H1 (cell line): ENCODE measurements around the gene FITM2. TPM values are rescaled to one million over a fixed set of nuclear protein-coding genes. Genes with fewer than 3 reads are reported as not detected.

ENCODE experiments used
- CTCF ChIA-PET: fragments of 300-600 bp; sonication (Branson Sonifier 250); formaldehyde crosslinking; loops from one replicate; lab custom pipeline; 2021; ENCODE audit not compliant: partially characterized antibody; lab: Charles Lee
- POLR2A ChIA-PET: fragments of 300-600 bp; sonication (Branson Sonifier 250); formaldehyde crosslinking; loops from one replicate; lab custom pipeline; 2021; ENCODE audit warnings: inconsistent platforms; ENCODE audit not compliant: partially characterized antibody; lab: Charles Lee
- DNase-seq, 2 experiments: peaks; one replicate each; pipeline versions ENCODE4 v3.0.0 to v3.0.0-alpha.2; 2010 to 2022; ENCODE audit warnings: low spot score in 2 of 2, low read depth in 1 of 2, mixed read lengths in 1 of 2
- FAIRE-seq: peaks from 2 replicates; lab custom pipeline; 2011; peaks lifted over from hg19 to GRCh38; lab: Jason Lieb, UNC
- H2AFZ ChIP-seq: 2 replicates; pipeline ENCODE4 v1.8.1; 2012; ENCODE audit warnings: low read length, inconsistent platforms
- H2AK5ac ChIP-seq: 2 replicates; pipeline ENCODE4 v1.6.1; 2013; ENCODE audit warnings: low read depth, low read length
- H2BK120ac ChIP-seq: replicated peaks from 2 replicates; pipeline ENCODE3; 2013; ENCODE audit warnings: low read depth, low read length, inconsistent platforms
- H2BK12ac ChIP-seq: 2 replicates; pipeline ENCODE4 v1.6.1; 2013; ENCODE audit warnings: low read depth, low read length
- H2BK15ac ChIP-seq: 2 replicates; pipeline ENCODE4 v1.6.1; 2013; ENCODE audit warnings: low read length
- H2BK20ac ChIP-seq: 2 replicates; pipeline ENCODE4 v1.6.1; 2013; ENCODE audit warnings: low read length
- H2BK5ac ChIP-seq: 2 replicates; pipeline ENCODE4 v1.6.1; 2013; ENCODE audit warnings: low read depth, low read length
- H3K14ac ChIP-seq: 2 replicates; pipeline ENCODE4 v1.6.1; 2013; ENCODE audit warnings: inconsistent platforms; ENCODE audit not compliant: insufficient read length
- H3K18ac ChIP-seq: 2 replicates; pipeline ENCODE4 v1.6.1; 2013; ENCODE audit warnings: low read length; ENCODE audit errors: extremely low read depth
- H3K23ac ChIP-seq: 2 replicates; pipeline ENCODE4 v1.6.1; 2013; ENCODE audit warnings: inconsistent platforms; ENCODE audit not compliant: insufficient read length
- H3K23me2 ChIP-seq: 2 replicates; pipeline ENCODE4 v1.6.1; 2013; ENCODE audit warnings: low read depth, low read length
- H3K27ac ChIP-seq: 2 replicates; pipeline ENCODE4 v1.6.1; 2011; ENCODE audit warnings: low read depth, low read length, inconsistent platforms
- H3K27me3 ChIP-seq, 4 experiments: replicated peaks in 1 of 4; 1 replicate in 1 of 4; 2 replicates in 3 of 4; pipeline versions ENCODE4 v1.6.1 to v1.8.1; 2011 to 2013; ENCODE audit warnings: low read length in 3 of 4, mild to moderate bottlenecking in 3 of 4, inconsistent platforms in 2 of 4, mixed read lengths in 2 of 4, moderate library complexity in 1 of 4; ENCODE audit not compliant: control insufficient read depth in 3 of 4, insufficient read depth in 3 of 4; ENCODE audit errors: extremely low read depth in 1 of 4
- H3K36me3 ChIP-seq, 4 experiments: 2 replicates each; pipeline versions ENCODE4 v1.6.1 to v1.8.1; 2011 to 2013; ENCODE audit warnings: mild to moderate bottlenecking in 4 of 4, low read length in 3 of 4, moderate library complexity in 2 of 4, control low read depth in 1 of 4, inconsistent platforms in 1 of 4; ENCODE audit not compliant: insufficient read depth in 4 of 4, control insufficient read depth in 2 of 4
- H3K4ac ChIP-seq: replicated peaks from 2 replicates; pipeline ENCODE3; 2013; ENCODE audit warnings: low read length, low read depth, mixed read lengths, inconsistent platforms; ENCODE audit not compliant: insufficient read length
- H3K4me1 ChIP-seq, 4 experiments: replicated peaks in 1 of 4; 1 replicate in 1 of 4; 2 replicates in 3 of 4; pipeline versions ENCODE4 v1.6.1 to v1.8.1; 2011 to 2013; ENCODE audit warnings: low read length in 3 of 4, inconsistent platforms in 2 of 4, mixed read lengths in 1 of 4; ENCODE audit not compliant: insufficient read depth in 4 of 4, control insufficient read depth in 3 of 4
- H3K4me2 ChIP-seq, 2 experiments: 2 replicates each; pipeline versions ENCODE4 v1.6.1 to v1.8.1; 2011 to 2013; ENCODE audit warnings: low read depth in 2 of 2, low read length in 2 of 2, control low read depth in 1 of 2, inconsistent platforms in 1 of 2, mild to moderate bottlenecking in 1 of 2; ENCODE audit not compliant: insufficient read depth in 1 of 2
- H3K4me3 ChIP-seq, 4 experiments: fragments of 200-600, 300-600 bp in 1 of 4; sonication (generic), shearing (Covaris generic), sonication (Bioruptor Twin) in 1 of 4; 2 replicates each; pipeline versions ENCODE4 v1.5.1 to v1.8.1; 2011 to 2016; ENCODE audit warnings: low read length in 4 of 4, low read depth in 3 of 4, control low read depth in 2 of 4, inconsistent platforms in 2 of 4, mild to moderate bottlenecking in 2 of 4, mixed read lengths in 1 of 4, moderate library complexity in 1 of 4; ENCODE audit not compliant: insufficient read depth in 2 of 4; ENCODE audit errors: extremely low read depth in 1 of 4
- H3K56ac ChIP-seq: replicated peaks from 2 replicates; pipeline ENCODE3; 2013; ENCODE audit warnings: low read depth, mild to moderate bottlenecking, mixed read lengths, low read length, inconsistent platforms; ENCODE audit not compliant: insufficient read length
- H3K79me1 ChIP-seq: 2 replicates; pipeline ENCODE4 v1.6.1; 2013; ENCODE audit warnings: low read depth, low read length, control low read depth
- H3K79me2 ChIP-seq, 2 experiments: 2 replicates each; pipeline versions ENCODE4 v1.6.1 to v1.8.1; 2012 to 2013; ENCODE audit warnings: low read length in 2 of 2, mild to moderate bottlenecking in 2 of 2, inconsistent platforms in 1 of 2; ENCODE audit not compliant: insufficient read depth in 2 of 2, control insufficient read depth in 1 of 2
- H3K9ac ChIP-seq, 4 experiments: replicated peaks in 1 of 4; 1 replicate in 1 of 4; 2 replicates in 3 of 4; pipeline versions ENCODE4 v1.6.1 to v1.8.1; 2011 to 2013; ENCODE audit warnings: low read depth in 3 of 4, low read length in 3 of 4, control low read depth in 2 of 4, mild to moderate bottlenecking in 2 of 4, moderate library complexity in 2 of 4, inconsistent platforms in 1 of 4; ENCODE audit errors: extremely low read depth in 1 of 4
- H3K9me3 ChIP-seq, 2 experiments: 2 replicates each; pipeline versions ENCODE4 v1.6.1 to v1.8.1; 2012 to 2013; ENCODE audit warnings: mild to moderate bottlenecking in 2 of 2, moderate library complexity in 2 of 2, control low read depth in 1 of 2, inconsistent platforms in 1 of 2, low read depth in 1 of 2, low read length in 1 of 2, mixed read lengths in 1 of 2; ENCODE audit not compliant: insufficient read depth in 2 of 2
- H4K20me1 ChIP-seq, 2 experiments: replicated peaks in 1 of 2; 2 replicates each; pipeline versions ENCODE3 to v1.8.1; 2011 to 2013; ENCODE audit warnings: inconsistent platforms in 2 of 2, low read length in 2 of 2, mild to moderate bottlenecking in 1 of 2; ENCODE audit not compliant: insufficient read depth in 2 of 2, control insufficient read depth in 1 of 2
- H4K5ac ChIP-seq: 2 replicates; pipeline ENCODE4 v1.6.1; 2013; ENCODE audit warnings: low read length, low read depth, mixed read lengths, inconsistent platforms; ENCODE audit not compliant: insufficient read length
- H4K8ac ChIP-seq: 2 replicates; pipeline ENCODE4 v1.8.0; 2013; ENCODE audit warnings: mild to moderate bottlenecking, moderate library complexity, low read length, inconsistent platforms; ENCODE audit not compliant: insufficient read depth; ENCODE audit errors: extremely low read depth
- H4K91ac ChIP-seq: replicated peaks from 2 replicates; pipeline ENCODE3; 2013; ENCODE audit warnings: low read length, mixed read lengths, inconsistent platforms; ENCODE audit not compliant: insufficient read length
- ATF3 ChIP-seq: IDR thresholded peaks from 2 replicates; pipeline ENCODE4 v1.6.1; 2011; ENCODE audit warnings: low read depth, mild to moderate bottlenecking, low read length; ENCODE audit not compliant: insufficient read depth
- CBX5 ChIP-seq: fragments of 300-800, 300-1000 bp; sonication (generic); IDR thresholded peaks from 2 replicates; pipeline ENCODE4 v1.7.1; 2016; ENCODE audit warnings: antibody characterized with exemption, low read length, low read depth
- KDM4A ChIP-seq: IDR thresholded peaks from one replicate; pipeline ENCODE4 v1.7.1; 2012; ENCODE audit warnings: low read depth, mild to moderate bottlenecking, moderate library complexity, low read length, inconsistent platforms; ENCODE audit not compliant: severe bottlenecking
- RBBP5 ChIP-seq: IDR thresholded peaks from 2 replicates; pipeline ENCODE4 v1.7.1; 2012; ENCODE audit warnings: low read depth, mild to moderate bottlenecking, inconsistent platforms, low read length, moderate library complexity, borderline replicate concordance
- WGBS, 2 experiments: shearing (Covaris generic) in 1 of 2; methylation state at CpG; one replicate each; pipeline versions ENCODE4 v1.1.6 to v1.1.7; 2013 to 2015; ENCODE audit warnings: low lambda C conversion rate in 2 of 2, mixed read lengths in 2 of 2, inconsistent platforms in 1 of 2, low coverage in 1 of 2, missing lambda C conversion rate in 1 of 2; ENCODE audit not compliant: insufficient replicate concordance in 2 of 2, insufficient coverage in 1 of 2, insufficient read length in 1 of 2; ENCODE audit errors: extremely low coverage in 1 of 2, missing lambda C conversion rate in 1 of 2; 5-methylcytosine and 5-hydroxymethylcytosine counted together
- polyA plus RNA-seq, 7 experiments: library from polyadenylated mRNA; depleted of rRNA in 3 of 7; stranded (reverse) in 5 of 7; unstranded in 2 of 7; fragments of >200 nt in 5 of 7; fragments of 200-250 nt in 2 of 7; gene quantifications; 1 replicate in 5 of 7; 2 replicates in 1 of 7; 4 replicates in 1 of 7; pipeline versions ENCODE4 v1.2.1 to v1.2.3, GENCODE V29; 2011 to 2013; ENCODE audit warnings: missing spikeins in 2 of 7, mixed read lengths in 2 of 7
- total RNA-seq: library from RNA; stranded (reverse); fragmentation: NEBNext Ultra II Directional; extraction: Animal tissue kit (Norgen Biotek cat#: 25700); gene quantifications from 2 replicates; pipeline ENCODE4 v1.2.1, GENCODE V29; 2021

Gene FITM2
- total and polyA plus RNA-seq, 2 of the 8 experiments (the other 6 are each of a cell fraction or from before 2014, with no cell fraction given): 1.1 to 2.1 TPM

- Histone ChIP-seq H2BK20ac (no peak overlapping the region), H3K27ac (no peak overlapping the region), H4K8ac (no peak overlapping the region), H3K4me3 (no peak overlapping the region), H4K5ac (no peak overlapping the region), H4K20me1 (peaks cover 0 to 2% of the 10 kb centered on the region in 2 experiments), H2BK5ac (no peak overlapping the region), H2BK12ac (no peak overlapping the region), H3K4ac (no peak overlapping the region), H2BK15ac (no peak overlapping the region), H3K79me2 (no peaks in the 10 kb centered on the region), H3K27me3 (no peaks in the 10 kb centered on the region), H3K4me2 (no peak overlapping the region), H3K36me3 (no peaks in the 10 kb centered on the region), H3K9ac (no peak overlapping the region), H3K23me2 (no peaks in the 10 kb centered on the region), H2BK120ac (no peak overlapping the region), H2AK5ac (0 out of 2 replicates have a peak overlapping the region, but pooled peaks have one; percentile 57), H4K91ac (no peak overlapping the region), H3K14ac (no peak overlapping the region), H3K9me3 (no peaks in the 10 kb centered on the region), H3K18ac (no peak overlapping the region), H3K23ac (no peak overlapping the region), H3K4me1 (peaks cover 0 to 8% (median 5%) of the 10 kb centered on the region in 4 experiments; a peak in 6 of 7 replicates), H3K56ac (no peak overlapping the region), H3K79me1 (no peaks in the 10 kb centered on the region), H2AFZ (no peak overlapping the region)
- POLR2A ChIA-PET: interaction anchor here (1.5 to 2.5 kb wide), 2 partner anchors 10 to 27 kb away, joined by 3 to 4 read pairs; no protein-coding TSS in a partner anchor
- FAIRE-seq (no peak), DNase-seq (no peak)
- 84% methylated on average over 11 of the region's 11 CpGs; no CpG with 5 or more reads in 1 of the 2 experiments for whole genome bisulfite sequencing, 2 experiments
- CTCF ChIA-PET: interaction anchor here (1.1 to 4.0 kb wide), 3 partner anchors 27 to 51 kb away, joined by 3 to 21 read pairs (median 3); partner anchors contain the start of gene GDAP1L1
- TF ChIP-seq CBX5 (no peak), ATF3 (no peak), KDM4A (no peak), RBBP5 (no peak)
These were observed 36.5 kb downstream of the FITM2 start for GRCh38 chr20:44274303-44275017.
